ENCODE measurements around the gene CHTF18.
"Not testable (repeated sequence)": the region's sequence is repeated elsewhere in the genome, so short reads cannot be mapped to it uniquely, and the experiment has no call there.

The CHTF18 gene

GRCh38 chr16:760545-761343 is 27.7 kb upstream of the CHTF18 start, which contains the start of gene MSLN:
MSLN (plus strand) TSS chr16:760734; CDS start chr16:762681, 1,947 bp downstream.
- no peak for DNase-seq

GRCh38 chr16:761625-762513 is 26.6 kb upstream of the CHTF18 start:
- no peak for DNase-seq

- no peak for DNase-seq
Observed at GRCh38 chr16:762595-763268, 25.7 kb upstream of the CHTF18 start.

GRCh38 chr16:763369-764183 is 24.8 kb upstream of the CHTF18 start:
- no peak for DNase-seq

GRCh38 chr16:764184-764750 is 24.2 kb upstream of the CHTF18 start:
- no peak for DNase-seq

- DNase-seq: no peak
Observed at GRCh38 chr16:764848-765487, 23.5 kb upstream of the CHTF18 start.

- no peak for DNase-seq
Observed at GRCh38 chr16:765488-765865, 22.9 kb upstream of the CHTF18 start.

GRCh38 chr16:766008-766819 is 22.2 kb upstream of the CHTF18 start:
- DNase-seq: no peak

GRCh38 chr16:766820-767640 is 21.4 kb upstream of the CHTF18 start:
- no peak for DNase-seq

- DNase-seq: no peak
Observed at GRCh38 chr16:767743-768235, 20.6 kb upstream of the CHTF18 start.

GRCh38 chr16:768428-768827 is 20.0 kb upstream of the CHTF18 start:
- no peak for DNase-seq

- no peak for DNase-seq
Observed at GRCh38 chr16:769184-769784, 19.1 kb upstream of the CHTF18 start.

GRCh38 chr16:769934-770333 is 18.5 kb upstream of the CHTF18 start:
- no peak for DNase-seq

GRCh38 chr16:770411-770810 is 18.0 kb upstream of the CHTF18 start:
- DNase-seq: no peak

- no peak for DNase-seq
Observed at GRCh38 chr16:772959-773358, 15.5 kb upstream of the CHTF18 start.

GRCh38 chr16:774086-775001 is 14.1 kb upstream of the CHTF18 start:
- DNase-seq: no peak

- no peak for DNase-seq
Observed at GRCh38 chr16:775236-775796, 13.1 kb upstream of the CHTF18 start.

- not testable (repeated sequence) for DNase-seq
Observed at GRCh38 chr16:776298-776697, 12.1 kb upstream of the CHTF18 start.
